Adrenal gland (tissue), 5 donors: ENCODE measurements around the gene RIBC1.

Experiments
- POLR2A ChIP-seq, 2 donors: fragments of 450-650 bp; IDR thresholded peaks; one replicate each; pipeline ENCODE4 v1.6.1; 2017; ENCODE audit warnings: antibody characterized with exemption in 2 of 2, mild to moderate bottlenecking in 2 of 2, moderate library complexity in 1 of 2
- TF ChIP-seq, protein P1 (sequence below), 6 experiments: fragments of 450-650 bp in 4 of 6; fragments of 200-600 bp in 2 of 6; sonication (generic) in 1 of 6; IDR thresholded peaks; 1 replicate in 5 of 6; 2 replicates in 1 of 6; pipeline versions ENCODE4 v1.5.1 to v1.8.0; 2016 to 2021; ENCODE audit warnings: antibody characterized with exemption in 6 of 6, mild to moderate bottlenecking in 2 of 6, moderate library complexity in 1 of 6
- donor health status: DM: no; HTN: no; CAD: no.

DNA sequence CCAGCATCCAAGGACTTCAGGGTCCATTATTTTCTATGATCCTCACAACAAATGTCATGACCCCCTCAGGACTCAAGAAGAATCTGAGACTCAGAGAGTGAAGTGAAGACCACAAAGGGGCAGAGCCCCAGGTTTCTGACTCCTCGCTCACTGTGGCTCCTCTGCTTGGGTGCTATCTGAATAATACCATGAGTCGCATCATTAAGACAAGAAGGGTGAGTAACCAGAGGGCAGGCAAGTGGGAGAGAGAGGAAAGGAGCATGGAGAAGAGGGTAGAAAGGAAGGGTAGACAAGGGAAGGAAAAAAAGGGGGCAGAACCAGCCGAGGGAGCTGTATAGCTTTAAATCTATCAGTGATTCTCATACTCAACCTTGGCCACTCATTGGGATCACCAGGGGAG lies 27.0 kb downstream of the RIBC1 start:
- TF ChIP-seq, protein P1, sequence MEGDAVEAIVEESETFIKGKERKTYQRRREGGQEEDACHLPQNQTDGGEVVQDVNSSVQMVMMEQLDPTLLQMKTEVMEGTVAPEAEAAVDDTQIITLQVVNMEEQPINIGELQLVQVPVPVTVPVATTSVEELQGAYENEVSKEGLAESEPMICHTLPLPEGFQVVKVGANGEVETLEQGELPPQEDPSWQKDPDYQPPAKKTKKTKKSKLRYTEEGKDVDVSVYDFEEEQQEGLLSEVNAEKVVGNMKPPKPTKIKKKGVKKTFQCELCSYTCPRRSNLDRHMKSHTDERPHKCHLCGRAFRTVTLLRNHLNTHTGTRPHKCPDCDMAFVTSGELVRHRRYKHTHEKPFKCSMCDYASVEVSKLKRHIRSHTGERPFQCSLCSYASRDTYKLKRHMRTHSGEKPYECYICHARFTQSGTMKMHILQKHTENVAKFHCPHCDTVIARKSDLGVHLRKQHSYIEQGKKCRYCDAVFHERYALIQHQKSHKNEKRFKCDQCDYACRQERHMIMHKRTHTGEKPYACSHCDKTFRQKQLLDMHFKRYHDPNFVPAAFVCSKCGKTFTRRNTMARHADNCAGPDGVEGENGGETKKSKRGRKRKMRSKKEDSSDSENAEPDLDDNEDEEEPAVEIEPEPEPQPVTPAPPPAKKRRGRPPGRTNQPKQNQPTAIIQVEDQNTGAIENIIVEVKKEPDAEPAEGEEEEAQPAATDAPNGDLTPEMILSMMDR (IDR thresholded peaks at IDR 0.05) = no peak
- TF ChIP-seq POLR2A (IDR thresholded peaks at IDR 0.05) = no peak
